Renal cortical epithelial cell (primary cell): ENCODE data around the gene DOK7. TPM values are rescaled to one million over a fixed set of nuclear protein-coding genes. Genes with fewer than 3 reads are reported as not detected.
A peak's percentile ranks its signal among the peaks of the same experiment; 100 is the strongest.

Experiments used
- DNase-seq: peaks from one replicate; pipeline ENCODE4 v3.0.0-alpha.2; 2011; ENCODE audit warnings: low read depth
- total RNA-seq: library from RNA; depleted of rRNA; stranded (reverse); fragments of >200 nt; gene quantifications from 2 replicates; pipeline ENCODE4 v1.2.3, GENCODE V29; 2014

The DOK7 gene
- total RNA-seq, 1 donor from 2014 or later: 10.7 TPM

DNA sequence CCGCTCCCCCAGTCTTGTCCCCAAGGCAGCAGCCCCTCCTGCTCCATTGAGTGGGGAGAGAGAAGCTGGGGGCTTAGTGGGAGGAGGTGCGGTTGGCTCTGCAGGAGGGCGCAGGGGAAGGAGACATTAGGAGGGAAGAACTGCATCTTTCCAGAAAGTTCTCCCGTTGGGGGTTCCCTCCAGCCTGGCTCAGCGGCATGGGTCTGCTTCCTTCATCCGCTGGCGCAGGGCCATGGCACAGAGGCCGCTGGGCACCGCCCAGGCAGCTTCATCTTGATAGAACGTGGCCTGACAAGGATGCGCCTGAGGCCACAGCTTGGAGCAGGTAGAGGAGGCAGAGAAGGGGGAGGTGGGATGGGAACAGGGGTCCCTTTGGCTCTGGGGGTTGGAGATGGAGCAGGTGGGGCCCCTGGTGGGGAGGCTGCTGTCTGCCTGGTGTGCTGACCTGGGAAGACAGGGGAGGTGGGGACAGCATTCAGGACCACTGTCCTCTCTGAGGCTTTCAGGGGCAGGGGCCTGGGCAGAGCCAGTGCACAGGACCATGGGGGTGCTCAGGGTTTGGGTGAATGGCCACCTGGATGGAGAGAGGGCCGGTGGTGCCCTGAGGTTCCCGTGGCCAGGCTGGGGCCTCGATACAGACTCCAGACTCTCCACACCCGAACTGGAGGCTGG lies 12.1 kb downstream of the DOK7 start:
- no peak for DNase-seq

DNA sequence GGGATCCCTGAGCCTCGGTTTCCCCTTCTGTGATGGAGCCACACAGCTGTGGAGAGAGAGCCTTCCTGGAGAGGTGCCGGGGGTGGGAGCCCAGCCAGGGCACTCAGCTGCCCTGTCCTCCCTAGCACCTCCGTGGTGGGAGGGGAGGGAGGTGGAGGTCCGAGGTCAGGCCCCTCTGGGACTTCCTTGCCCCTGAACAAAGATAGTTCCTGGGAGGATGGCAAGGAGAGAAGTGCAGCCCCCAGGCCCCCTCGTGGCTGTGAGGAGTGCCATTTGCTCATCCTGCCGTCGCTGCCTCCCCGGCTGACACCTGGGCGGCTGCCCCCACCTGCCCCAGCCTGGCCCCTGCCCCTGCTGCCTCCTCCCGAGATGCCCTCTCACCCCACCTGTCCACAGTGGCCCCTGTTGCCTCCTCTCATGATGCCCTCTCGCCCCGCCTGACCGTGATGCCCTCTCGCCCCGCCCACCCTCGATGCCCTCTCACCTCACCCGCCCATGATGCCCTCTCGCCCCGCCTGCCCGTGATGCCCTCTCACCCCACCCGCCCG lies 12.7 kb downstream of the DOK7 start:
- no peak for DNase-seq

DNA sequence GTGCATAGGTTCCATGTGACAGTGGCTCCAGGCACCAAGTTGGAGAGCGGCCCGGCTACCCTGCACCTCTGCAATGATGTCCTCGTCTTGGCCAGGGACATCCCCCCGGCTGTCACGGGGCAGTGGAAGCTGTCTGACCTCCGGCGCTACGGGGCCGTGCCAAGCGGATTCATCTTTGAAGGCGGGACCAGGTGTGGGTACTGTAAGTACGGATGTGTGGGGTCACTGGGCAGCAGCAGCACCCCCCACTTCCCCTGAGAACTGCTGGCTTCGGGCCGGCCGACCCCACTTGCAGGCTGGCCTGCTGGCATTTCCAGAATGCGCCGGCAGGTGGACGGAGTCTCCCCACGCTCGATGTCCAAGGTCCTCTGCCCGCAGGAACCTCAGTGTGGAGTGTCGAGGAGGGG lies 13.2 kb downstream of the DOK7 start:
- no peak for DNase-seq

DNA sequence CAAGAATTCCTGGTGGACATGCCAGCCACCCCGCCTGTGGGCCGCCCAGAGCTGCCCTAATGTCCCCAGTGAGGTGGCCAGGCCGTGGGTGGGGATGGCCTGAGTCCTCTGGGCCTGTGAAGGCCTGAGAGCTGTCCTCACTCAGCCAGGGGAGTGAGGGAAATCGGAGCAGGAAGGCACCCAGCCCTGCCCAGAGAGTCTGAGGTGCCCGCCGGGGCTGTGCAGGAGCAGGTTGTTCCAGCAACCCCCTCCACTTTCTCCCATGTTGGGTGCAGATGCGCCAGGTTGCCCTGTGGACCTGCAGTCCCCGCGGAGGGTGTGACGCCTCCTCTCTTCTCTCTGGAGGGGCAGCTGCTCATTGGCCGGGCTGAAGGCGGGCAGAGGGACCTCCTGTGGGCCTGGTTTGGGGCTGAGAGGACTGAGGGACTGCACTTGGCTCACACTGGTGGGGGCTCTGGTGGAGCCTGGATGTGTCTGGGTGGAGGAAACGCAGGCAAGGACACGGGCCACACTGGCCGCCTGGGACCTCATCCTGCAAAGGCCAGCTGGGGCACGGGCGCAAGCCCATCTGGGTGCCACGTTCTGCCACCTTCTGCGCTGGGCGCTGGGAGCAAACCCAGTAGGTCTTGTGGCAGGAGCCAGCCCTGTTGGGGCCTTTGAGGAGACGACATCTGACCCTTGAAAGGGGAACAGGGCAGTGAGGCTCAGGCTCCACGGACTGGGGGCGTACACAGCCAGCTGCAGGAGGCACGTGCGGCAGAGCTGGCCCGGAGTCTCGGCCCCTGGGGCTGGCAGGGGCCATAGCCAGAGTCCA lies 14.0 kb downstream of the DOK7 start:
- DNase-seq: no peak

DNA sequence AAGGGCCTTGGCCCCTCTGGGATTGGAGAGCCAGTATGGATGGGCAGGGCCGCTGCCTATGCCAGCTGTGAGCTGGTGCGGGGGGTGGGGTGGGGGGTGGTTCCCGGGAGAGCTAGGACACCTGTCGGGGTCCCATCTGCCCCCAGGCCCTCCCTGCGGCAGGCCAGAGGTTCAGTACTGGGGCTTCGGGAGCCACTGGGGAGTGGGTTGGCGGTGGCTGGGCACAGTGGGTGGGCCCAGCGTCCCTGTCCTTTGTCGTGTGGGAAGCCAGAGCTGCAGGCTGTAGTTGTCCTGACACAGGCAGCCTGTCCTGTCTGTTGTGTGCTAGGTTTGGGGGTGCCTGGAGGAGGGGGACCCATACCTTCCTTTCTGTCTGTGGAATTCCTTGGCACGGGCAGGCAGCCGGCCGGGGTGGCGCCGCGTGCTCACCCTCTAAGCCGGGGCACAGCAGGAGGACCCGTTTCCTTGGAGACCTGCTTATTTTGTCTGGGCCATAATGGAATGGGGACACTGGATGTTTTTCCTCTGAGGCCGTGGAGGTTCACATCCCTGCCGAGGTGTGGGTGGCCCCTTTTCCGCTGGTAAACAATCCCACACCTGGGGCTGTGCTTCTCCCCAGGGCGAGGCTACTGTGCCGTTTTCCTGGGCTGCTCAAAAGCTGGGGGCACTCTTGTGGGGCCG lies 14.8 kb downstream of the DOK7 start:
- no peak for DNase-seq

DNA sequence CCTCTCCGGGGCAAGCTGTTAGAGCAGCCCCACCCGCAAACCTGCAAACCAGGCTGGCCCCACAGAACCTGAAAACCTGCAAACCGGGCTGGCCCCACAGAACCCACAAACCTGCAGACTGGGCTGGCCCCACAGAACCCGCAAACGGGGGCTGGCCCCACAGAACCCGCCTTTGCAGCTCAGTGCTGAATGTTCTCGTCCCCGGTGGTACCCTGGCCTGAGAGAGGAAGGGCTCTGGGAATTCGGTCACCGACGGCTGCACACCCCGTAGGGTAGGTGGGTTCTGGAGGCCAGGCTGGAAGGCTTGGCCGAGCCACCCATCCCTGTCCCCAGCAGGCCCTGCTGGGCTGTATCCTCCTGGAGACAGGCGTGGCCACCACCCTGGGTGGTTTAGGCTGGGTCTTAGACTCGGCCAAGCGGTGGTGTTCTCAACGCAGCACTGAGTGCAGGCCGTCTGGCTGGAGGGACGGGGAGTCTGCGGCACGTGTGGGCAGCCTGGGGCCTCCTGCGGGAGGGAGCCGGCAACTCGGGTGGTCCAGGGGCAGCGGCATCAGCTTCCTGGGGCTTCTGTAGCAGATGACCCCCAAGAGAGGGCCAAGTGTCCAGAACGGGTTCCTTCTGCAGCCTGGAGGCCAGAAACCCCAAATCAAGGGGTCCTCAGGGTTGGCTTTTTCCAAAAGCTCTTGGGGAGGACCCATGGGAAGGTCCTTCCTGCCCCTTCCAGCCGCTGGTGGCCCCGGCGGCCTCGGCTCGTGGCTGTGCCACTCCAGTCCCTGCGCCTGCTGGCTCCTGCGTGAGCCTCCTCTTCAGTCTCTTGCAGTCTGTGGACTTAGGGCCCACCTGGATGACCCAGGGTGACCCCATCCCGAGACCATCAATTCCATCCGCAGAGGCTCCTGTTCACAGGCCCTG lies 15.6 kb downstream of the DOK7 start:
- DNase-seq: no peak

DNA sequence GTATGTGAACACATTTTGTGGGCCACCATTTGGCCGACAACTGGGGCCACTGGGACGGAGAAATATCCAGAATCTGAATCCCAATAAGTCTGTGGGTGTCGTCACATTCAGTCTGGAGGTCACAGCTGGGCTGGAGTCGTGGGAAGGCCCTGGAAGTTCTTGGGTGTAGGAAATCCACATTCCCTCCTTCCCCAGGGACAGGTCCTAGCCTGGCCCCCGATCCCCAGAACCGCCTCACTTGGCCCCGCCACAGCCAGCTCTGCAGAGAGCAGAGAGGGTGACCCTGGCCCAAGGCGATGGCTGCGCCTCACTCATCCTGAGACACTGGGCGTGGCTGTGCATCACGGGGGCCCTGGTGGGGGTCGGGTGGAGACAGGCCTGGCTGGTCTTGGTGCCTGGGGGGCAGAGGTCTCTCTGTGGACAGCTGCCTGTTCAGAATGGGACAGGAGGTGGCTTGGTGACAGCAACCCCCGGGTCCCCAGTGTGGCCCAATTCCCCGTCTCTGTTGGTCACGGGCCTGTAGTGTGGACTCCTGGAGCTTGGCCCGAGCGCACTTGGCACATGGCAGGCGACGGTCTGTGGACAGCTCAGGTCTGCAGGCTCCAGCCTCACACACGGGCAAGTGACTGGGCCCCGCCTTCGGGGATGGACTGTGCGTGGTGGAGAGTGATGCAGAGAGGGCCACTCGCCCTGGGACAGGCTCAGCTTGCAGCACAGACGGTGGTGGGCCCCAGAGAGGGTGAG lies 16.4 kb downstream of the DOK7 start:
- DNase-seq: no peak

DNA sequence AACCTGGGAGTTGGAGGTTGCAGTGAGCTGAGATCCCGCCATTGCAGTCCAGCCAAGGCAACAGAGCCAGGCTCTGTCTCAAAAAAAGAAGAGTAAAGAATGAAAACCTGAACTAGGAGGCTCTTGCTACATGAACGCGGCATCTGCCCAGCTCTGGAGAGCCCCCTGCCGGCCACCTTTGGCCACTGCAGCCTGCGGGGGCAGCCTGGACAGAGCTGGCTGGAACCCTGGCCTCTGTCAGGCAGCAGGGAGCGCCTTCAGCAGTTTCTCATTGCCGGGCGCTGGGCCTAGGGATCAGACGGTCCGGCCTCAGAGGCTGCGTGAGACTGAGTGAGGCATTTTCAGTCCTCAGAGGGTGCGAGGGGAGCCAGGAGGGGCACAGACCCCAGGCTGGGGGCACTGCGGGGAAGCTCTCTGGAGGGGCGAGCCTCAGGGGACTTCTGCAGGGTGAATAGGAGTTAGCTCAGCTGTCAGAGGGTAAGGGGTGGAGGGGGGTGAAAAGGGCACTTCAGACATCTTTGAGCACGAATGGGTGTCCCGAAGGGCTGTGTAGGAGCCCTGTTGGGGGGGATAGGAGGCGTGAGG lies 17.5 kb downstream of the DOK7 start:
- DNase-seq: peak; percentile 53

DNA sequence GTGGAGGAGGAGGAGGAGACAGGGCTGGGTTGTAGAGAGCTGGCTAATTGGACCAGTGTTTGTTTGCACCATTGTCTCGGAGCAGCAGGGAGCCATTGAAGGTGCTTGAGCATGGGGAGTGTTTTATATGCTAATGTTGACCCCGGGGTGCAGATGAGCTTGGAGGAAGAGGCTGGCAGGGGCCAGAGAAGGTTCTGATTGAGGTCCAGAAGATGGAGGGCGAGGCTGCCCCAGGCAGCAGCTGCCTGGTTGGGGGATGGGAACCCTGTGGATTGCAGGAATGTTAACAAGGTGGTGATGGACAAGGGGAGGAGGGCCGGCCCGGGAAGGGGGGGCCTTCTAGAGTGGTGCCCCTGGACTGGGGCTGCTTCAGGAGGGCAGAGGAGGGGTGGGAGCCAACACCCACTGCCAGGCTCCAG lies 18.0 kb downstream of the DOK7 start:
- DNase-seq: no peak

DNA sequence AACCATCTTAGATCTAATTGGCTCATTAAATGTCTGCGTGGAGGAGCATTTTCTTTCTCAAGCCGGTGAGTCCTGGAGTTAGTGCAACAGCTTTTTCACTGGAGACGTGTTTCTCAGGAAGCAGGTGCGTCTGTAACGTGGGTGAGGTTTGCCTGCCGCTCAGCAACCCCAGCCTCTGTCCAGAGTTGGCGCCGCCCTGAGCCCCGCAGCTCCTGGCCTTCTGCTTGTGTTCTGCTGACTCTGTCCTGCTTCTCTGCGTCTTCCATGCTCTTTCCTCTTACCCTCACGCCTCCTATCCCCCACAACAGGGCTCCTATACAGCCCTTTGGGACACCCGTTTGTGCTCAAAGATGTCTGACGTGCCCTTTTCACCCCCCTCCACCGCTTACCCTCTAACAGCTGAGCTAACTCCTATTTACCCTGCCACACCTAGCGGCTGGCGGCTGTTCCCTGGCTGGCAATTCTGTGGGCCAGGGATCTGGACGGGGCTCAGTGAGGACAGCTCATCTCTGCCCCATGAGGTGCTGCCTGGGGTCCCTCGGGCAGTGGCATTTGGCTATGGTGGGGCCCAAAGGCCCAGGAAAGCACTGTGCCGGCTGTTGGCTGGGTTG lies 18.8 kb downstream of the DOK7 start:
- DNase-seq: no peak

DNA sequence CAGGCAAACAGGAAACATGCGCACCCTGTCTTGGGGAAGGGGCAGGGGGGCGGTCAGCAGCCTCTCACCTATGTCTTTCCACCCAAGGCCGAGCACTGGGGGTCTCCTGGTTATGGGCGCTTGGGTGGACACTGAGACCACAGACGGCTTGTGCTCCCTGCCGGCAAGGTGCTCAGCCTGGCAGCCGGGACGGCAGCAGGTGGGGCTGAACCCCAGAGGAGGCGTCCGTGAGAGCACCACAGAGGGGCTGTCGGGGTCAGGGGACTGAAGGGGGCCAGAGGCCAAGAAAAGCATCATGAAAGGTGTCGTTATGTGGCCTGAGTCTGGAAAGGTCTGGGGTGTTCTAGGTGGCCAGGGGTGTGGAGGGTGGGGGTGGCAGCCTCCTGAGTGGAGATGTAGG lies 19.6 kb downstream of the DOK7 start:
- no peak for DNase-seq

DNA sequence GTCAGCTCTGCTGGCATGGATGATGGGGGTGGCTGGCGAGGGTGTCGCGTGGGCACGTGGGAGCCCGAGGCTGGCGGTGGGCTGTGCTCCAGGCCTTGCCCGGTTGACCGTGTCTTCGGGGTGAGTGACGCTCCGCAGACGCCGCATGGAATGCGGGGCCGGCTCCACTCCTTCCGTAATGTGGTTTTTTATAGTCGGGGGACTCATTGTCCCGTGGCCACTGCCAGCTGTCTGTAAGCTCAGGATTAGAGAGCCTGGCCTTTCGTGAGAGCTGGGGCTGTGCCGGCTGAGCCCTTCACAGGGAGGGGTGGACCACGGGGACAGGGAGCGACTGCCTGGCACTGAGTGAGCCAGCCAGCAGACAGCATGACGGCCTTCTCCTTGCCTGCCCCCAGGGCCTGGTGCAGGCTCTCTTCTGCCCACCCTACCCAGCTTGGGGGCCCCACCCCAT lies 20.4 kb downstream of the DOK7 start:
- peak; percentile 50 for DNase-seq

DNA sequence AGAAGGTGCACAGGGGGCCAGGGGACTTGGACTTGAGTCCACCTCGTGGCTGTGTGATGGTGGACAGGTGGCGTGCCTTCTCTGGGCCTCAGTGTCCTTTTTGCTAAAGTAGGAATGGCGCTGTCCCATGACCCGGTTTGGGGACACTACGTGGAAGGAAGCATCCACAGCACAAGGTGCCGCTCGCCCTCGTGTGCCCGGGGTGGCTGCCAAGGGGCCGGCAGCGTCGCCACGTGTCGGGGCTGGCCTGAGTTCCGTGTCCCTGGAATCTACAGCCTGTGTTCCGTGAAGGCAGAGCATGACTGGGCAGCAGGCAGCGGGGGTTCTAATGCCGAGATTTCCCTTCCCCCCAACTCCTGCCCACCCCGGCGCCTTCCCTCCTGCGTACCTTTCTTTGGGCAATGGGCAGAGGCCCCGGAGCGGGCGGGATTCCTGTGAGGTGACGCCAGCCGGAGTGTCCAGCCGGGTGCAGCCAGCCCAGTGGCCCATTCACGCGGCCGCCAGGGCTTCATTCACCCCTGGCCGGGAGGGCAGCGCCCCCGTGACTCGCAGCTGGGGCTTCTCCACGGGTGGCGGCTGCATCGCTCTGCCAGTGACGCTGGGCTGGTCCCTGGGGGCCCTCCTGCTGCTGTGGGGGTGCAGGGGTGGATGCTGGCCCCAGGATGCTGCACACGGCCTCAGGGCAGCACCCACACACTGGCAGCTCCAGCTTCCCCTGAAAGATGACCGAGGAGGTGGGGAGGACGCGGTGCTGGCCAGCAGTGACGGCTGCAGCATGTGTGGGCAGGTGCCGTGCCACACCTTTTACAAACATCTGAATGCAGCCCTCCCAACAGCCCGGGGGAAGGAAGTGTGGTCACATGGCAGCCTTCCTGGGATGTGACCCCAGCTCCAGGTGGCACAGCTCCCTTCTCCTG lies 21.2 kb downstream of the DOK7 start:
- DNase-seq: peak; percentile 77

DNA sequence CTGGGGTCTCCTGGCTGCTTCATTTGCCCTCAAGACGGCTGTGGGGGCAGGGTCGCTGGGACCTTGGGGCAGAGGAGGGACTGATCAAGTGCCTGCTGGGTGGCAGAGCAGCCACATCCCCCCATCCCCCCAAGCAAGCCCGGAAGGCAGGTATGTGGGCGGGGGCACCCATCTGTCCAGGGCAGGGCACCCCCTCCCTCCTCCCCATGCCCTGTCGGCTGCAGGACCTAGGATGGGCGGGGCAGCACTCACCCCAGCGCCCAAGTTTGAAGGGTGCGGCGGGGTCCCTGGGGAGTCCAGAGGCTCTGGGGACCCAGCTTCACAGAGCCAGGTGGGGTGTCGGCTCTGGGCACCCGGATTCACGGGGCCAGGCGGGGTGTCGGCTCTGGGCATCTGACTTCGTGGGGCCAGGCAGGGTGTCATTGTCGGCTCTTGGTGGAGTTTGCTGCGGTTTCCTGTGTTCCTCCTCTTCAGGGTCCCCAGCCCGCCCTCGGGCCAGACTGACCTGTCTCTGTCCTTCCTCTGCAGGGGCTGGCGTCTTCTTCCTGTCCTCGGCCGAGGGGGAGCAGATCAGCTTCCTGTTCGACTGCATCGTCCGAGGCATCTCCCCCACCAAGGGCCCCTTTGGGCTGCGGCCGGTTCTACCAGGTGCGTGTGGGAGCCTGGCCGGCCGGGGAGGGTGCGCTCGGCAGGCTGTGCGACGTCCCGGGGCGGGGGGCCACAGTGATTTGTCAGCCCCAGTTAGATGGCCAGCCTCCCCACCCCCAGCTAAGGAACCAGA lies 22.1 kb downstream of the DOK7 start:
- no peak for DNase-seq

DNA sequence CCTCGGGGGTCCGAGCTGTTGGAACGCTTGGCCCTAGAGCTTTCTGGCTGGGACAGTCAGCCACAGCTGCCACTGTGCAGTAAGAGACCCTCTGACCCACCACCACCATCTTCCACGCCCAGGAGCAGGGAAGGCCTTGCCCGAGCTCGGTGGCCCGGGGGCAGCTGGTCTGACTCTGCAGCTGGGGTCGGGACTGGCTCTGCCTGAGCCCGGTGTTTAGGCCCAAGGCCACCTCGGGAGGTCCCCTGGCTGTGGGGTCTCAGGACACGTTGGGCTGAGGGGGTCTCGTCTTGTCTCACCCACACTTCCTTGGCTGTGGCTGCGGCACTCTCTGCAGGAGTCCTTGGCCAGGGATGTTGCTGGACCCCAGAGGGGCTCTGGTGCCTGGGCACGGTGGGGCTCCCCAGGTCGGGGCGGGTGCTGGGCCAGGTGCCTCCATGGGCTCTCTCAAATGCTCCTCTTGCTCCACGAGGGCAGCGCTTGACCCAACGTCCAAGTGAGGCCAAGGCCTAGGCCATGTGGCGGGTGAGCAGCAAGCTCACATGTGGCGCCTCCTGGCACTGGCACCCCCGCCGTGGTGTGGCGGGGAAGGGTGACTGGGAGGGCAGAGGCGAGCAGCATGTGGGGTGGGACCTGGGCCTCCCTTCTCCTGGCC lies 22.9 kb downstream of the DOK7 start:
- DNase-seq: no peak

DNA sequence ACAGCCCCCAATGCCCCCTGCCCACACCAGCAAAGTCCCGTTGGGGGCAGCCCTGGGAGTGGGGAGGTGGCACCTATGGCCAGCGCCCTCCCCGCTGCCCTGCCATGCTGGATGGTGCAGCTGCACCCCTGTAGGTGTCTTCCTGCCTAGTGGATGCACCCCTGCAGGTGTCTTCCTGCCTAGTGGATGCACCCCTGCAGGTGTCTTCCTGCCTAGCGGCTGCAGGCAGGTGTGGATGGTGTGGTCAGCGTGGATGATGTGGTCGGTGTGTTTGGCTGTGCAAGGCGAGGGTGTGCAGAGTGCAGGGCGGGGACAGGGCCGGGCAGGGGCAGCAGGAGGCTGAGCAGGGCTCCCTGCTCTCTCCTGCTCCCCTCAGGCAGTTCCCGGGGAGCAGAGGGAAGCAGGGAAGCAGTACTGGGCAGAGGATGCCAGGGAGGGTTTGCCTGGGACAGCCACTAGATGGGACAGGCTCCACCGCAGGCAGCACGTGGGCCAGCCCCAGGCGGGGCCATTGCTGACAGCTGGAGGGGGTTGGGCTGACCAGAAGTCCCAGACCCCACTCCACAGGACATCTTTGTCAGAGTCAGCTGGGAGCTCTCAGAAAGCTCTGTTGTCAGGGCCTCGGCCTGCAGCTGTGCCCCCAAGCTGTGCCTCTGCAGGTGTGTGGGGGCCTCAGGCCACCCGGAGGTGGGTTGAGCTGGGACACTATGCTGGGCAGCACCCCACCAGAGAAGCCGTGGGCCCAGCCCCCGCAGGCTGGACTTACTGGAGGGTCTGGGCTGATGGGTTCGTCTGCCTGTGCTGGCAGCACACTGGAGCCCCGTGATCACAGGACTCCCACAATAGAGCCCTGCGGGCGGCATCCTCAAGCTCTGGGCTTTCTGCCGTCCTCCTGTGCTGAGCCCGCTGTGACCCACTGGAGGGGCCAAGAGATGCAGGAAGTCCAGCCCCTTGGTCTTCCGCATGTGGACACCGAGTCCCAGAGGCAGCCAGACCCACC lies 23.7 kb downstream of the DOK7 start:
- no peak for DNase-seq
